Parathyroid adenoma (tissue), 2 donors: Measurements from ENCODE around the gene PRKAR1B.

ENCODE experiments used
- H2AFZ ChIP-seq: fragments of 300-600 bp; sonication (generic); one replicate; pipeline ENCODE4 v1.7.0; 2017; ENCODE audit warnings: antibody characterized with exemption, mild to moderate bottlenecking
- H3K27ac ChIP-seq: fragments of 300-600 bp; sonication (generic); one replicate; pipeline ENCODE4 v1.7.0; 2017
- H3K27me3 ChIP-seq: fragments of 300-600 bp; sonication (generic); one replicate; pipeline ENCODE4 v1.7.0; 2017; ENCODE audit warnings: low read length; ENCODE audit not compliant: control insufficient read depth, insufficient read depth
- H3K36me3 ChIP-seq: fragments of 300-600 bp; sonication (generic); one replicate; pipeline ENCODE4 v1.7.0; 2017; ENCODE audit warnings: low read length; ENCODE audit not compliant: control insufficient read depth, insufficient read depth
- H3K4me1 ChIP-seq: fragments of 300-600 bp; sonication (generic); one replicate; pipeline ENCODE4 v1.7.0; 2017; ENCODE audit warnings: control low read depth
- H3K4me2 ChIP-seq: fragments of 300-600 bp; sonication (generic); one replicate; pipeline ENCODE4 v1.7.0; 2017; ENCODE audit warnings: low read length
- H3K4me3 ChIP-seq: fragments of 300-600 bp; sonication (generic); one replicate; pipeline ENCODE4 v1.7.0; 2017; ENCODE audit warnings: low read depth, low read length
- H3K79me2 ChIP-seq: fragments of 300-600 bp; sonication (generic); one replicate; pipeline ENCODE4 v1.7.0; 2017; ENCODE audit warnings: control low read depth
- H3K9ac ChIP-seq: fragments of 300-600 bp; sonication (generic); one replicate; pipeline ENCODE4 v1.7.0; 2017; ENCODE audit warnings: mild to moderate bottlenecking
- H3K9me3 ChIP-seq: fragments of 300-600 bp; sonication (generic); one replicate; pipeline ENCODE4 v1.7.0; 2017; ENCODE audit warnings: low read length; ENCODE audit not compliant: control insufficient read depth
- CTCF ChIP-seq: fragments of 300-600 bp; sonication (generic); IDR thresholded peaks from one replicate; pipeline ENCODE4 v1.7.0; 2017; ENCODE audit warnings: antibody characterized with exemption, mild to moderate bottlenecking
- donor health status: primary hyperparathyroidism.

Gene PRKAR1B

DNA sequence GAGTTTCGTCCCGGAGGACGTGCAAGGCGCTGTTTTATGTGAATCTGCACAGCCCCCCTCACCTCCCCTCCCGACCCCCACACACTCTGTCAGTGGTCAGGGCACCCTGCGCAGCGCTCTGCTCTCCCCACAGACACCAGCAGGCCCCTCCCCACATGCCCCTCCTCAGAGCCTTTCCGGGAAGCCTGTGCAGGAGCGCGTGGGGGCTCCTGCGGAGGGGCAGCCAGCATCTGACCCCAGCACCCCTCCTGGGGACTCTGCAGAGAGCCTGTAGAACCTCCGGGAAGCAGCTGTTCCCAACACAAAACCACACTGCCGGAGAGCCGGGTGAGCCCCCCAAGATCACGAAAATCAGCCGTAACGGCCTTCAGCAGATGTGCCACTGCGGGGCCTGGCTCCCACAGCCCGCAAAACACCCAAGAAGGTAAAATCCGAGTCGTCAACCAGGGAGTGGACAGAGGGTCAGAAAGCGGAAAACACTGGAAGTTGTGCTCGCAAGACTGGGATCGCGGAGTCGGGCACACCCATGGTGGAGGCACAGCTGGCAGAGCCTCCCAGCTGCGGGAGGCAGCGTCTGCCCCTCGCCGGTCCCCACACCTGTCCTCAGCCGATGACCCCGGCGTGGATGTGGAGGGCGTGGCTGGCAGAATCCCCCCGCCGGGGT lies 153.7 kb downstream of the PRKAR1B start:
- no peak overlapping the region for H3K9ac ChIP-seq
- H3K9me3 ChIP-seq: no peaks in the 10 kb centered on the region
- TF ChIP-seq CTCF: no peak
- no peaks in the 10 kb centered on the region for H3K36me3 ChIP-seq
- H3K4me3 ChIP-seq: no peak overlapping the region
- no peaks in the 10 kb centered on the region for H3K4me1 ChIP-seq
- no peak overlapping the region for H3K4me2 ChIP-seq
- H3K27ac ChIP-seq: no peak overlapping the region
- H3K27me3 ChIP-seq: no peaks in the 10 kb centered on the region
- H3K79me2 ChIP-seq: no peaks in the 10 kb centered on the region
- H2AFZ ChIP-seq: no peak overlapping the region

DNA sequence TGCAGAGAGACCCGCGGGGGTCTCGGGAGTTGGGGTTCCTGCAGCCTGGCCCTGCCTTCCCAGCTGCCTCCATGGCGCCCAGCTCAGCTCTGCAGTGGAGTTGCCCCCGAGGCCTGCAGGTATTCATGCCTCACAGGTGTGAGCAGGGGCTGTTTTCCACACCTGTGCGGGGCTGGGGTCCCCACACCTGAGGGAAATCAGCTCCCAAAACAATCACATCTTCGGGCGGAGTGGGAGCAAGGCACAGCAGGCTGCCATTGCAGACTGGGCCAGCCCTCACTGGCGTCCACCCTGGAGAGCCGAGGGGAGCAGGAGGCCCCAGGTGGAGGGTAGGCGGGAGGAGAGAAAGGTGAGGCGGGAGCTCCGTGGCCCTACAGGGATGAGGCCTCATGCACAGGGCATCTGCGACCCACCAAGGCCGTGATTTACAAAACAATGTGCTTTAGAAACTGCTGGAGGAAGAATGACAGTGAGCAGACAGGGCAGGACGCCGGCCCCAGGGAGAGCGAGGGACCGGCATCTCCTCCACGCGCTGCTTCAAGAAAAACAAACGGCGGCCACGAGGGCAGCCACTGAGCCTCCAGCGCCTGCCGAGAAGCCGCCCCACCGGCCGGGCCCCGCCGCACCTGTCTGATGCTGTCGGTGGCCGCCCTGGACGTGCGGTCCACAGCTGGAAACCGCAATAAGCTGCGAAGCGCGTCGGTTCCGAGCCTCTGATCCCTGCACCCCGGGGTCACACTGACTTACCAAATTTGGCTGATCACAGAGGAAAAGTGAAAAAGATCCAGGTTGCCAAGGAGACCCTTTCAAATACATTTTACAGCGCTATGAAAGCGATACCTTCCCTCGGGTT lies 154.4 kb downstream of the PRKAR1B start:
- Histone ChIP-seq H3K9me3 (no peaks in the 10 kb centered on the region), H3K27me3 (no peaks in the 10 kb centered on the region), H3K79me2 (no peaks in the 10 kb centered on the region), H3K27ac (no peak overlapping the region), H3K4me3 (no peak overlapping the region), H3K4me1 (no peaks in the 10 kb centered on the region), H3K4me2 (no peak overlapping the region), H3K36me3 (no peaks in the 10 kb centered on the region), H3K9ac (no peak overlapping the region), H2AFZ (no peak overlapping the region)
- TF ChIP-seq CTCF: no peak

DNA sequence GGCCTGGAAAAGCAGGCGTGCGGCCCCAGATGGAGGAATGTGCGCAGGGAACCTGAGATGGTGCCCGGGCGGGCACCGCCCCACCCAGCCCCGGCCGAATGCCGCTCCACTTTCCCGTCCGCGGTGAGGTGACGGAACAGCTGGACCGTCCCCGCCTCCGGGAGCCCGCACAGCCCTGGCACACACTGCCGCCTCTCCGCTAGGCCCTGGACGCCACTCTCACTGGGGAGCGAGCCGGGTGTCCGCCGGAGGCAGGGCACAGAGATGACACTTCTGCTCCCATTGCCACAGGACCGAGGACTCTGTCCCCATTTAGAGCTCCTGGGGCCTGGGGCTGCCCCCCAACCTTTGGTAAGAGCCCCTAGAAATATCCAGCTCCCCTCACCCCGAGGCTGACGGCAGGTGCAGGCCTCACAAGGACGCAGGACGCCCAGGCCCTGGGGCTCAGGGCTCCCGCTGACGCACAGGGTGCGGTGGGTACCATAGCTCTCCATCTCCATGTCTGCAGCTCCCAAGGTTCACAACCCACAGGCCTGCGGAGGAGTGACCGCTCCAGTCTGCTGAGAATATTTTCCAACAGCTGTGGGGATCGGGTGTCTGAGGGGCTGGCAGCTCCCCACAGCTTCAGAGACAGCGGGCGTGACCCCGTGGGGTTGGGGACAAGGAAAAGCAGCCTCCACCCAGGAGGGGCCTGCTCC lies 155.2 kb downstream of the PRKAR1B start:
- TF ChIP-seq CTCF: no peak
- Histone ChIP-seq H3K36me3 (no peaks in the 10 kb centered on the region), H3K27me3 (no peaks in the 10 kb centered on the region), H3K4me3 (no peak overlapping the region), H3K4me2 (no peak overlapping the region), H3K79me2 (no peaks in the 10 kb centered on the region), H3K9ac (no peak overlapping the region), H3K4me1 (no peaks in the 10 kb centered on the region), H3K27ac (no peak overlapping the region), H3K9me3 (no peaks in the 10 kb centered on the region), H2AFZ (no peak overlapping the region)

DNA sequence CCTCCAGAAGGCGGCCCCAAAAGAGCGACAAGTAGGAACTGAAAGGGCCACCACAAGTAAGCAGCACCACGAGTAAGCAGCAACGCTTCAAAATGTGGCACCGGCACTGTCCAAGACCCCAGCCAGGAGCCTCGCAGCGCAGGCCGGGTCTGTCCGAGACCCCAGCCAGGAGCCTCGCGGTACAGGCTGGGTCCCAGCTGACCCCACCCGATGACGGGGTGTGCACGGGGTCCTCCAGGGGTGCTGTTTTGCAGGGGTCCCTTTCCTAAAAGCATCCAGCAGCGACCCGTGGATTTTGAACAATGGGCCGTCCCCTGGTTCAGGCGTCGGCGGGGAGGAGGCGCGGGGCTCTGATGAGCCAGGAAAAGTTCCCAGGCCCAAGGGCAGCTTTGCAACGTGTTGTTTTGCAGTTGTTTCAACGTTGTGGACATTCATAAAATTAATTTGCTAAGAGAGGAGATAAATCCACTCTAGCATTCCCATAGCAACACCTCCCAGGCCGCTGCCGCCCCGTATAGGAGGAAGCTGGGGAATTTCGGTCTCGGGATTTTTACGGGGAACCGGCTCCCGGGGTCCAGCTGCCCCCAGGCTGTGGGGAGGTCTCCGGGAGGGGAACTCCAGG lies 155.9 kb downstream of the PRKAR1B start:
- Histone ChIP-seq H3K4me2 (no peak overlapping the region), H3K27ac (no peak overlapping the region), H3K79me2 (no peaks in the 10 kb centered on the region), H3K9ac (no peak overlapping the region), H3K4me3 (no peak overlapping the region), H2AFZ (no peak overlapping the region), H3K4me1 (no peaks in the 10 kb centered on the region), H3K9me3 (no peaks in the 10 kb centered on the region), H3K36me3 (no peaks in the 10 kb centered on the region), H3K27me3 (no peaks in the 10 kb centered on the region)
- no peak for TF ChIP-seq CTCF
